ENCODE measurements around the gene MYH9.
"Not testable (repeated sequence)": the region's sequence is repeated elsewhere in the genome, so short reads cannot be mapped to it uniquely, and the experiment has no call there.

Gene MYH9

GRCh38 chr22:36289948-36290371, 97.8 kb downstream of the MYH9 start:
- peak; percentile 74 for DNase-seq

- DNase-seq = no peak
Measured at GRCh38 chr22:36289406-36289870, 98.3 kb downstream of the MYH9 start.

- DNase-seq = no peak
Measured at GRCh38 chr22:36288571-36289405, 99.0 kb downstream of the MYH9 start.

- DNase-seq = no peak
Measured at GRCh38 chr22:36287881-36288515, 99.8 kb downstream of the MYH9 start.

GRCh38 chr22:36286096-36286957, 101.4 kb downstream of the MYH9 start:
- peak; percentile 63 for DNase-seq

GRCh38 chr22:36285545-36285944, 102.2 kb downstream of the MYH9 start:
- no peak for DNase-seq

- no peak for DNase-seq
Measured at GRCh38 chr22:36285017-36285416, 102.8 kb downstream of the MYH9 start.

GRCh38 chr22:36284171-36284571, 103.6 kb downstream of the MYH9 start:
- DNase-seq = no peak

GRCh38 chr22:36282328-36282831, 105.4 kb downstream of the MYH9 start:
- DNase-seq = no peak

- DNase-seq = no peak
Measured at GRCh38 chr22:36281781-36282327, 105.9 kb downstream of the MYH9 start.

GRCh38 chr22:36280379-36280778, 107.4 kb downstream of the MYH9 start:
- DNase-seq = no peak

GRCh38 chr22:36279219-36279666, 108.5 kb downstream of the MYH9 start:
- no peak for DNase-seq

GRCh38 chr22:36277482-36278291, 110.1 kb downstream of the MYH9 start:
- peak; percentile 75 for DNase-seq

GRCh38 chr22:36274531-36274930, 113.2 kb downstream of the MYH9 start:
- no peak for DNase-seq

- DNase-seq = not testable (repeated sequence)
Measured at GRCh38 chr22:36271951-36272350, 115.8 kb downstream of the MYH9 start.

- DNase-seq = not testable (repeated sequence)
Measured at GRCh38 chr22:36271231-36271630, 116.5 kb downstream of the MYH9 start.

GRCh38 chr22:36267896-36268485, 119.8 kb downstream of the MYH9 start:
- DNase-seq = no peak

- DNase-seq = no peak
Measured at GRCh38 chr22:36267058-36267457, 120.7 kb downstream of the MYH9 start.

- not testable (repeated sequence) for DNase-seq
Measured at GRCh38 chr22:36263886-36264664, 123.7 kb downstream of the MYH9 start.

GRCh38 chr22:36263216-36263673, 124.5 kb downstream of the MYH9 start:
- not testable (repeated sequence) for DNase-seq

All from CD4-positive, alpha-beta T cell treated with Interleukin-12 subunit alpha and Interleukin-12 subunit beta, for 1 hour (primary cell).